ENCODE data around the gene ZFPL1.
A peak's percentile ranks its signal among the peaks of the same experiment; 100 is the strongest.

The ZFPL1 gene

DNA sequence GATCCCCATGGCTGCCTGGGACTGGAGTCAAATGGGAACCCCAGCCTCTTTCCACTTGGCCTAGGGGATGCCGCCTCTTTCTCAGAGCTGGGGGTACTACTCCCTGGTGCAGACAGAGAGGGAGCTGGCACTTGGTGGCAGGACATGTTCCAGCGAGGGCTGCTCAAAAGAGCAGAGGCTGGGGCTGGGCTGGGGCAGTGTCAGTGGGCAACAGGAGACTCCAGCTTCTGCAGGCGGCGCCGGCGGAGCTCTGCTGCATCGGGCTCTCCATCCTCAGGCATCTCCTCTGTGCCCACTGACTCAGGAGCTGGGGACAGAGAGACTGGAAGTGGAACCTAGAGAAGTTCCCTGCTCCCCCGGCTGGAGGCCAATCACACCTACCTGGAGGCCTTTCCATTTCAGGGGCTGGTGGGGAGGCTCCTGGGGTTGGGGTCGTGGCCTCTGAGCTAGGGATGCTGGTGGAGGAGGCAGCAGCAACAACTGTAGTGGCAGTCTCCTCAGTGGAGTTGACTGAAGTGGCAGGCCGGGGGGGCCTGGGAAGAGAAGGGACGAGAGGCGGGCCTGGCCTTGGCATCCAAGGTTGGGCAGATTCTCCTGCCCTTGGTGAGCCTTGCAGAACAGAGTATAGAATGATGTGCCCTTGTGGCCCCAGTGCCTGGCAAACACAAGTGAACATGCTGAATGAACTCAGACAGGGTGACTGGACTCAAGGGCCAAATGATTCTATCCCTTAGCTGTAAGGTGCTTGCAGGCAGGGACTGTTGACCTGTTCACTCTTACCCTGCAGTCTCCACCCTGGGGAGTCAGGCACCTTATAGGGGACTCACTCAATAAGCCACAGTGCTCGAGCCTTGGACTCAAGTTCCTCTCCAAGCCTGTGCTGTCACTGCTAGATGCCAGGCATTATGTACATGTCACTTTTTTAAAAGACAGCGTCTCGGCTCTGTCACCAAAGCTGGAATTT, 44.4 kb downstream of the ZFPL1 start:
- TF ChIP-seq, protein P1, sequence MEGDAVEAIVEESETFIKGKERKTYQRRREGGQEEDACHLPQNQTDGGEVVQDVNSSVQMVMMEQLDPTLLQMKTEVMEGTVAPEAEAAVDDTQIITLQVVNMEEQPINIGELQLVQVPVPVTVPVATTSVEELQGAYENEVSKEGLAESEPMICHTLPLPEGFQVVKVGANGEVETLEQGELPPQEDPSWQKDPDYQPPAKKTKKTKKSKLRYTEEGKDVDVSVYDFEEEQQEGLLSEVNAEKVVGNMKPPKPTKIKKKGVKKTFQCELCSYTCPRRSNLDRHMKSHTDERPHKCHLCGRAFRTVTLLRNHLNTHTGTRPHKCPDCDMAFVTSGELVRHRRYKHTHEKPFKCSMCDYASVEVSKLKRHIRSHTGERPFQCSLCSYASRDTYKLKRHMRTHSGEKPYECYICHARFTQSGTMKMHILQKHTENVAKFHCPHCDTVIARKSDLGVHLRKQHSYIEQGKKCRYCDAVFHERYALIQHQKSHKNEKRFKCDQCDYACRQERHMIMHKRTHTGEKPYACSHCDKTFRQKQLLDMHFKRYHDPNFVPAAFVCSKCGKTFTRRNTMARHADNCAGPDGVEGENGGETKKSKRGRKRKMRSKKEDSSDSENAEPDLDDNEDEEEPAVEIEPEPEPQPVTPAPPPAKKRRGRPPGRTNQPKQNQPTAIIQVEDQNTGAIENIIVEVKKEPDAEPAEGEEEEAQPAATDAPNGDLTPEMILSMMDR (IDR thresholded peaks at IDR 0.05; ENCODE audit: low read length, missing control alignments), result no peak
- no peak overlapping the region for H3K4me3 ChIP-seq (replicated peaks; ENCODE audit: low read depth, low read length)
- no peak for DNase-seq (ENCODE audit: low read depth)

DNA sequence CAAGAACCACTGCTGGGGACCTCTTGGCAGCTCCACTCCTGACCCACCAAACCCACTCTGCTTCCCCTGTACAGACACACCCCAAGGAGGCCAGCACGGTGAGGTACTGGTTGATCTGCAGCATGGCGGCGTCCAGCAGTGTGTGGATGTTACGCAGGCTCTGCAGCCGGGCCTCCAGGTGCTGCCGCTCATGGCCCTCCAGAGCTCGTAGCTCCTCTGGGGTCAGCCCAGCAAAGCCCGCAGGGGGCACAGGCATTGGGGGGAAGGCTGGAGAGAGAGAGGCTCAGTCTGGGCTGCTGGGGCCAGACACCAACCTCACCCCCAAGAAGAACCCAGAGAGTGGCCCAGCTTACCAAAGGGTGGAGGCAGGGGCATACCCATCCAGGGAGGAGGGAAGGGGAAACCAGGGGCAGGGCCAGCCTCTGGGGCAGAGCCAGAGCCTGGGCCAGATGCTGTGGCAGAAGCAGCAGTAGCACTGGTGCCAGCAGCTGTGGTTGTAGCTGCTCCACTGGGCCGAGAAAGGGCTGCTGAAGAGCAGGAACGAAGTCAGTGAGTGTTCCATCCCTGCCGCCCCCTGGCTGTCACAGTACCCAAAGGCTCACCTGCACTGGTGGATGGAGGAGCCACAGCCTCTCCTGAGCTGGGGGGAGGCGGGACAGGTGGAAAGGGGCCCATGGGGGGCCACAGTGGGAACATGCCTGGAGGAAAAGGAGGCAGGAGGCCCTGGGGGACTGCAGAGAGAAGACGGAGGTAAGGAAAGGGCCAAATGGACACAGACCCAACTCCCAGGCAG, 45.8 kb downstream of the ZFPL1 start:
- no peak for DNase-seq (ENCODE audit: low read depth)
- H3K4me3 ChIP-seq (replicated peaks; ENCODE audit: low read depth, low read length), result no peak overlapping the region
- TF ChIP-seq, protein P1 (IDR thresholded peaks at IDR 0.05; ENCODE audit: low read length, missing control alignments), result no peak

DNA sequence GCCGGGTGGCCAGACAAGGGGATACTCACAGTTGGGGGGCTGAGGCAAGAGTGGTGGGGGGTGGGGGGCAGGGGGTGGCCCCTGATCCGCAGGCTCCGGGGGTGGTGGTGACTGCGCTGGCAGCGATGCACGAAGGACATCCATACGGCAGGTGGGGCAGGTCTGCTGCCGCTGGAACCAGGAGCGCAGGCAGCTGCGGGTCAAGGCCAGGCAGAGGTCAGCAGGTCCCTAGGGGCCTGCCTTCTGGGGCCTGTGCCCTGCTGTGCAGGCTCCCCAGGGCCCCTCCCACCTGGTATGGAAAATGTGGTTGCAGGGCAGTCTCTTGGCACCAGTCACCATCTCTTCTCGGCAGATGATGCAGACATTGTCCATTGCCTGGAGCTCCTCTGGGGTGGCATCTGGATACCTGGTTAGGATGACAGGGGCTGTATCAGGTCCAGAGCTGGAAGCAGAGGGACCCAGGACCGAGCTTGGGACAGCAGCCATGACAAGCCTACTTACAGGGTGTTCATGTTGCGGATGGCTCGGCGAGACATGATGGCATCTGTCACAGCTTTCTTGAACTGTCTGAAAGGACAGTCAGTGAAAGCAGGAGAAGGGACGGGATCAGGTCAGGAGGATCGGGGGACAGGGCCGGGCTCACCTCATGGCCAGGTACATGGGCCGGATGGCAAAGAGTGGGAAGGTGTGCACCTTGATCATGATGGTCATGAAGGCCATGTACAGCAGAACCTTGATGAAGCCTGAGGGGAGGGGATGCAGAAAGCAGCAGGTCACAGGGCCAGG, 46.8 kb downstream of the ZFPL1 start:
- no peak overlapping the region for H3K4me3 ChIP-seq (replicated peaks; ENCODE audit: low read depth, low read length)
- DNase-seq (ENCODE audit: low read depth), result no peak
- TF ChIP-seq, protein P1 (IDR thresholded peaks at IDR 0.05; ENCODE audit: low read length, missing control alignments), result no peak

DNA sequence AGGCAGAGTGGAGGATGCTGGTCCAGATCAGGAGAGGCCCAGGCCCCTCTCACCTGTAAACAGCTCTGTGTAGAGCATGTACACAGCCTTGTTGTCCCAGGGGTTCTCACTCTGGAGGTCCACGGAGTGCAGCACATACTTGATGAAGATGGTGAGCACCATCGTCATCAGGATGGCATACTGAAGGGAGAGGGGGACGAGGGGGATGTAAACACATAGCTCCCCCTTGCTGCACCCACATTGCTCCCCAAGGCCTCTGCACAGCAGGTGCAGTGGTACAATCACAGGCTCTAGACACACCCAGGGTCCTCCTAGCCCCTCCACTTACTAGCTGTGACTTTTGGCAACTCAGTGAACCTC, 47.4 kb downstream of the ZFPL1 start:
- TF ChIP-seq, protein P1 (IDR thresholded peaks at IDR 0.05; ENCODE audit: low read length, missing control alignments), result no peak
- no peak for DNase-seq (ENCODE audit: low read depth)
- no peak overlapping the region for H3K4me3 ChIP-seq (replicated peaks; ENCODE audit: low read depth, low read length)

DNA sequence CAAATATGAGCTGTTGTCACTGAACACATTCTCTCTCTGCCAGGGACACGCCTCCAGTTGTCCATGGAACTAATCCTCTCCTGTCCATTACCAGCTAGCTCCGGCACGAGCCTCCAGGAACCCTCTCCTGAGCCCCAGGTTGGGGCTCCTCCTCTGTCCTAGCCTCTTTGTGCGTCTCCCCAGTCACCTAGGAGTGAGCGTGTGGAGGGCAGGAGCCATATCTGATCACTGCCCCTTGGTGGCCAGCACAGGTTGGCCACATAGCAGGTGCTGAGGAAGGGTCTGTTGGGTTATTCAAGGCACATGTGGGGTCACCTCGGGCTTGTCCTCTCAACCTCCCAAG, 47.8 kb downstream of the ZFPL1 start:
- no peak overlapping the region for H3K4me3 ChIP-seq (replicated peaks; ENCODE audit: low read depth, low read length)
- TF ChIP-seq, protein P1 (IDR thresholded peaks at IDR 0.05; ENCODE audit: low read length, missing control alignments), result no peak
- DNase-seq (ENCODE audit: low read depth), result no peak

DNA sequence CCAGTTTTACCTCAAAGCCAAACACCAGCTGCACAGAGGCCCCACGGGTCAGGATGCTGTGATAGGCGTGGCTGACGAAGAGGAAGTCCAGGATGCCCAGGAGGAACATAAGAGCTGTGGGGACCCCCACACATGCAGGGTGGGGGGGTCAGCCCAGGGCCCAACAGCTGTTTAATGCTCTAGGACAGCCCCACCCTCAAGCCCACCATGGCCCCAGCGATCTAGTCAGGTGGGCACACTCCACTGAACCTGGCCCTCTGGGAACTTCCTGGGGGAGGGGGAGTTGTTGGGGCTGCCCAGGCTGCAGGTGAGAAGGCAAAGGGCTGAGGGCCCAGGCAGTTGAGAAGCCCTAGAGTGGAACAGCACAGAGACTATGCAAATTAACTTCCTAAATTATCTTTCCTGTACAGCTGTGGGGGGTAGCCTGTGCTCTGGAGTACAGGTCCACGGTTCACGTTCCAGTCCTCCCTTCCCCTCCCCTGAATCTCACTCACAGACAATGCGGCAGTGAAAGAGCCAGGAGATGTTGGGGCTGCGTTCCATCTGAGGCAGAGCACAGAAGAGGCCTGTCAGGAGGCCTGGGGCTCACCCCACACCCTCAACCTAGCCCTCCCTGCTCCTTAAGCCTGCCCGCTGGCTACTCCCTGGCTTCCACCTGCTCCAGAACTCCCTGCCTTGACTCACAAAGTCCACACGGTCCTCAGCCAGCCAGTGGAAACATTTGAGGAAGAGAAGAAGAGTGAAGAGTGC, 48.4 kb downstream of the ZFPL1 start:
- H3K4me3 ChIP-seq (replicated peaks; ENCODE audit: low read depth, low read length), result peak overlapping the region; percentile 94
- TF ChIP-seq, protein P1 (IDR thresholded peaks at IDR 0.05; ENCODE audit: low read length, missing control alignments), result no peak
- DNase-seq (ENCODE audit: low read depth), result no peak

All from fibroblast of pulmonary artery (primary cell).